Activated CD4-positive, alpha-beta T cell treated with anti-CD3 and anti-CD28 coated beads, Interleukin-2, amount 50 U/mL, for 24 hours (primary cell): ENCODE data around the gene OLA1.

ENCODE experiments used
- DNase-seq, 2 donors: peaks; one replicate each; pipeline ENCODE4 v3.0.0-alpha.2; 2020; ENCODE audit warnings: low read depth in 1 of 2, low spot score in 1 of 2

The OLA1 gene

GRCh38 chr2:174070281-174070680, 178.1 kb downstream of the OLA1 start:
- no peak for DNase-seq

DNA sequence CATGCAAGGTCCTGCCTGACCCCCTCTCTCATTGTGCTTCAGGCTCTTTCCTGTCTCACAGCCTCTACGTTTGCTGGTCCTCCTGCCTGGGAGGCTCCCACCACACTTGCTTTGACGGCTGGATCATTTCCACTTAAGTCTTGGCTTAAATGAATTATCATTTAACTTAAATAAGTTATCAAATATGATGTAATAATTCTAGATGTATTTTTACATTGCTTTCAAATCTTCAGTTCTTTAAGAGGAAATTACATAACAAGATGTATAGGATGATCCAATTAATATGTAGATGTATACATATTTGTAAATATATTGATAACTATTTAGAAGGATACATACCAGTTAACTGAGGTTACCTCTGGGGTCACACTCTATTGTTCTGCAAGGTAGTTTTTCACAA, 180.5 kb downstream of the OLA1 start:
- no peak for DNase-seq

DNA sequence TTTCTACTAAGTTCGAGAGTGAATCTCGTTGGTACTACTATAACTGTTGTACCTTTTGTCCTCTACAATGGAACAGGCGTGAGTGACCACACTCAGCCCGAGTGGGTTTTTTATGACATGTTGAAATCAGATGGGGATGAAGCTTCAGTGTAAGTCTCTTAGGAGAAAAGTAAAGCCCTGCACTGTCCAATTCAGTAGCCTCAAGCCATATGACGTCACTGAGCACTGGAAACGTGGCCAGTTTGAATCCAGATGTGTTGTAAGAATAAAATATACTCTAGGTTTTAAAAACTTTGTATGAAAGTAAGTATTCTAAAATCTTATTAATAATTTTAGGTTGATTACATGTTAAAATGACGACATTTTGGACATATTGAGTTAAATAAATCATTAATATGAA, 181.5 kb downstream of the OLA1 start:
- no peak for DNase-seq

DNA sequence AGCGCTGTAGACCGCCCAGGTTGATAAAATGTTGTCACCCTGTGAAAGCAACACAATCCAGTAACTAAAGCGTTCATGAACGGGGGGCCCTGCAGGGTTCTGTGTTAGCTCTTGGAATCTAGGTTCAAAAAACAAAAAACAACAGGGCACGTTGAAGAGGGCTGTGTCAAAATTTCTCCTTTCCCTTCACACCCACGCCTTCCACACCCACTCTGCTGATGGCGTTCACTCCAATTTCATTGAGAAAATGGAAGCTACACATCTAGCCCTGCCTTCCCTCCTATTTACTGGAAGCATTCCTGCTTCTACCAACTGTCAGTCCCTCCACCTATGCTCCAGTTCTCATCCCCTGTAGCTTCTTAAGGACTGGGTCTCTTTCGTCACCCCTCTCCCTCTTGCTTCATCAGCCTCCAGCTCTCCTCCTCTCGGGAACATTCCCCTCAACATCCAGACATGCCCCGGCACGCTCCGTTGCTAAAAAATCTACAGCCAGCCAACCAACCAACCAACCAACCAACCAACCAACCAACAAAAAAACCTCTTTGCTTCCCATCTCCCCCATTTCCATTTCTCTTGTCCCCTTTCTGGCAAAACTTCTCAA, 184.7 kb downstream of the OLA1 start:
- DNase-seq, result no peak

DNA sequence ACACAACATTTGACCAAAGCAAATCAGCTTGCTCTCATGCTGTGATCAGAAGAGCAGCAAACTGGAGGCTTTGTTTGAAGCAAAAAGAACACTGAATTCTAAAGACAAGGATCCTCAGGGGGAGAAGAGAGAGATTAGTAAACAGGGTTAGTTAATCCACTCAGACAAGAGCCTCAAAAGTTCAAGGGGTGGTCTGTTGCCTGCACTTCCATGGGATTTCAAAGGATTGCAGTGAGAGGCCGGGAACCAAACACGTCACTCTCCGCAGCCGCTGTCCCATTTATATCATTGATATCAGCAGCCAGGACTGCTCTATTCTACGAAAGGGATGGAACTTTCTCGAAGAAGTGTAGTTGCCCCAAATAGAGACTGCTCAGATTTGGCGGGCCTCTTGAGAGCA, 185.4 kb downstream of the OLA1 start:
- no peak for DNase-seq

DNA sequence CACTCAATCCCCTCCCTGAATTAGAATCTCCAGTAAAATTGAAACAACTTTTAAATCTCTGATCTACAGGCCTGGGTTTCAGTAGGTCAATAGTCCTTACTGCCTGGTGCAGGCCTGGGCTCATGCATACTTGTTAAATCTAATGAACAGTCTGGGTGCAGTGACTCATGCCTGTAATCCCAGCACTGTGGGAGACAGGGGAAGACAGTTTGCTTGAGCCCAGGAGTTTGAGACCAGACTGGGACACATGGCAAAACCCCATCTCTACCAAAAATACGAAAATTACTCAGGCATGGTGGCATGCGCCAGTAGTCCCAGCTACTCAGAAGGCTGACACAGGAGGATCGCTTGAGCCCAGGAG, 188.5 kb downstream of the OLA1 start:
- DNase-seq, result no peak

DNA sequence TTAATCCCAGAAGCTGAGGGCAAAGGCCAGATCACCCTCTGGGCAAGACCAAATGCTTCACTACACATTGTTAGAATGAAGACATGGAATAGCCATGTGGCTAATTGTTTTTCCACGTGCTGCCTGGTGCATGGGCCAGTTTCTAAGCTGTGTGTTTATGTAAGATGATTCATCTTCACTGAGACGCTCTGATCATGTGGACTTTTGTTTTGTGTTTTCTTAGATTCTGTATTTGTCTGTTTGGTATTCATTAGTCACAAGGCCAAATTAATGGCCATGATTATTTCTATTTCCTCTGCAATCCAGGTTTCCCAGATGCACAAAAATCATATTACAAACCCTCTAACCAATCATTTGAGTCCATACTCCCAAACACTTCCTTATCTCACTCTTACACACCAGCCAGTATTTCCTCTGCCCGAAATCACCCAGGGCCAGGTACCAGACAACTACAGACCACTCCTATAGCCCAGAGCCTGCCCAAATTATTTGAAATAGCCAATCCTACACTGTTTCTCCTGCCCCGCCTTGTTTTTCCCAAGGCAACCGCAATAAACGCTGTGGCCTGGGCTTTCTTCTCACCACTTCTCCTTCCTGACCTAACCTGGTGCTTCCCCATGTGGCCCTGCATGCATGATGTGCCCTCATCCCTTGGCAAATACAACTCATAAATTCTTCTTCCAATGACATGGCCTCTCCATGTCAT, 189.0 kb downstream of the OLA1 start:
- no peak for DNase-seq

DNA sequence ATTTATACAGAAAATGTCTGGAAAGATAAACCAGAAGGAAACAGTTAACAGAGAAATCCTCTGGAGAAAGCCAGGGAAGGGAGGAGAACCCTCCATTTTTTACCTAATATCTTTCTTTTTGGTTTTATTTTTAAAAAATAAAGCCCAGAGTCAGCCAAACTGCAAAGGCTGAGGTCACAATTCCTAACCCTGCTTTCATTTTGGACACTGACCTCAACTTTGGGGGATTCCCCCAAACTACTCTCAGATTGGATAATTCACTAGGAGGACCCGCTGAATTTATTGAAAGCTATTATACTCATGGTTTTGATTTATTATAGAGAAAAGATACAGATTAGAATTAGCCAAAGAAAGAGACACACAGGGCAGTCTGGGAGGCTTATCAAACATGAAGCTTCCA, 189.9 kb downstream of the OLA1 start:
- no peak for DNase-seq

DNA sequence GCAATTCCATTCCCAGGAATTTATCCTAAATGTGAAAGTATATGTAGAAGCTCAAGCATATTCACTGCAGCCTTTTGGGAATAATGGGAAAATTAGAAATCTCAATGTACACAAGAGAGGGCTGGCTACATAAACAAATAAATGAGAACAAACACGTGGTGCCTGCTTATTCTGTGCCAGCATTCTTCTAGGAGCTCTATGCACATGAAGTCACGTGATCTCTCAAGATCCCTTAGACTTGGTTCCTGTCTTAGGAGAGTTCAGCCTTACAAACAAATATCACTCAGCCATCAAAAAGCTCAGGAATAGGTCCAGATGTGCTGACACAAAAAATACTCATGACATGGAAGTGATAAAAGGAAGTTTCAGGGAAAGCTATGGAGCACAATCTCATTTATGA, 190.3 kb downstream of the OLA1 start:
- DNase-seq, result no peak

DNA sequence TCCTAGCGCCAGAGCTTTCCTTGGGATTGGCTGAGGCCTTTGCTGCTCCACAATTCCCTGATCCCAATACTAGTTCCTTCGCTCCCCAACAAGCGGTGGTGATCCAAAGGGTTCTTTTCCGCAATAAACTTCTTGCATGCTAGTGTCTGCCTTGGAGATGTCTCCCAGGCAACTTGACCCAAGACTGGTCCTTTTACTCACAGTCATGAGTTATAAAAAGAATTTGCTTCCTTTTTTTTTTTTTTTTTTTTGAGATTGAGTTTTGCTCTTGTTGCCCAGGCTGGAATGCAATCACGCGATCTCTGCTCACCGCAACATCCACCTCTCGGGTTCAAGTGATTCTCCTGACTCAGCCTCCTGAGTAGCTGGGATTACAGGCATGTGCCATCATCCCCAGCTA, 193.4 kb downstream of the OLA1 start:
- no peak for DNase-seq

DNA sequence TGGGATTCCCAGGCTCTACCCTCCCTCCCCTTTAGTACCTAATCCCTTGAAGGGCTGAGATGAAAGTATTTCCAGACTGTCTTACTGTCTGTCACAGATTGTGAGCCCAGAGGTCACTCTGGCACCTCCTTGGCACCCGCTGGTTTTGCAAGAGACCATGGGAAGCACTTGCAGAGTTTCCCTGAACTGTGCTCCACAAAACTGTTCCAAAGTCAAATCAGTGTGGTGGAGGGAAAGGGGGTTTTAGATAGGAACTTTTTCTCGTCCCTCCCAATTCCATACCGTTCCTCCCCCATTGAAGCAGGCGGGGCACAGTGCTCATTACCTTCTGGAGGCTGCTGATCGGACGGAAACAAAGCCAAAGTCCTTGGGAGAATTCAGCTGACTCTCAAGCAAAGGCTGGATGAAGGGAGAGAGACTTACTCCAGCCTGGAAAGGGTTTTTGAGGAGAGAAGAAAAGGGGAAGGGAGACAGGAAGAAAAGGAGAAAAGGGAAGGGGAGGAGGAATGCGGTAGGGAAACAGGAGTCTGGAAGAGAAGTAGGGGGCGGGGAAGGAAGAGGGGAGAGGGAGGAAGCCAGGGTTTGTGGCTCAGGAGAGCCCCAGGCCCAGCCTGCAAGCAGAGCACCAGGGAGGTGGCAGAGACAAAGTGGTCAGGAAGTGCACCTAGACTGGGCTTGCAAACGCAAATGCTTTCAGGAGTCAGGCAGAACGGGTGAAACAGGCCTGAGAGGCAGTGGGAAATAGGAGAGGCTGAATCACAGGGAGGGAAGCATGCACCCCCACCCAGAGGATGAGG, 194.8 kb downstream of the OLA1 start:
- no peak for DNase-seq

DNA sequence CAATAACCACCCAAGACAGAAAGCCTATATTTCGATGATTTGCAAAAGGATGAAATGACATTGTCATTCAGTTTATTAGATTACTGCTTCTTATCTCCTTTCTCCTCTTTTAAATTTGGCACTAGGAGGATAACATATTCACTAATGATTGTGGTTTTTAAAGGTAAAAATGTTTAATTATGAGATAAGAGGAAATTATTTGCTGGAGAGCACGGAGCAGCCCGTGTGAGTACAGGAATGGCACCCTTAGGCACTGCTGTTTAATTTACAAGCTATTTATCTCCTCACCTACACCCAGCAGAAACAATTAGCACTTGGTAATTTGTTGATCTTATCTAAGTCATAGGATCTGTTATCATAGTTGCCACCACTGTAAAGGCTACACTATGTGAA, 195.8 kb downstream of the OLA1 start:
- DNase-seq, result no peak

- no peak for DNase-seq
These were observed 196.4 kb downstream of the OLA1 start for GRCh38 chr2:174051741-174052583.

DNA sequence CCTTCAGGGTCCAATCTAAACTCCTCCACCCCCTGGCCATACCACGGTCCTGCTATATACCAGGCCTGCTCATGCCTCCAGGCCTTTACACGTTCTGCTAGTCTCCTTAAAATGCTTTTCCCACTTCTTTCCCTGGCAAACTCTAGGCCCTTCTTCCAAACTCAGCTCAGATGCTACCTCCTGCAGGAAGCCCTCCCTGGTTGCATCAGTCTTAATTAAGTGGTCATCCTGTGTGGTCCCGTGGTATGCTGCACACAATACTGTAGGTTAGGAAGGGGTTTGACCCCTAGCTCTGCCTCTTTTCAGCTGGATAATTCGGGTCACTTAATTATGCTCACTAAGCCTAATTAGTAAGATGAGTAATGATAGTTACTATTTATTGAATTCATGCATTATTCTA, 197.3 kb downstream of the OLA1 start:
- no peak for DNase-seq

DNA sequence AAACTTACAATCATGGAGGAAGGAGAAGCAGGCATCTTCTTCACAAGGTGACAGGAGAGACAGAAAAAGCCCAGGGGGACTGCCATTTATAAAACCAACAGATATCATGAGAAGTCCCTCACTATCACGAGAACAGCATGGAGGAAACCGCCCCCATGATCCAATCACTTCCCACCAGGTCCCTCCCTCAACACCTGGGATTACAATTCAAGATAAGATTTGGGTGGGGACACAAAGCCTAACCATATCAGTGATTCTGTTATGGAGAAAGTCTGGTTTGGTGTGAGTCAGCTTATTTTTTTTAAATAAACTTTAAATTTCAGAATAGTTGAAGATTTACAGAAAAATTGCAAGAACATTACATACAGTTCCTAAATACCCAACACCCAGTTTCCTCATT, 198.4 kb downstream of the OLA1 start:
- no peak for DNase-seq

DNA sequence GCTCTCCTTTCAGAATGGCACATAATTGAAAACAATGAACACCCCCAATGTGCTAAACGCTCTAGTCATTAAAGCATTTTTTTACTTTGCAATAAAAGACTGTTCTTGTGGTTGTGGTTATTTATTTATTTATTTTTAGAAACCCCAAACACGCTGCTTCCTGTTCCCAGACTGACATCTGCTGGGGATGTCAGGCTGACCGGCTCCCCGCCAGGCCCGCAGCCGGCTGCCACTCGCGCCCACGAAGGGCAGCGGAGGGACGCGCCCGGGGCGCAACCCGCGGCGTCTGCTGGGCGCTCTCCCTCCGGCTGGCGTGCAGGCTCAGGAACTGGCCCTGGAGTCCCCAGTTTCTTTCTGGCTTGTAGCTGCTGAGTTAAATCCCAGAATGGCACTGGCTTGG, 200.1 kb downstream of the OLA1 start:
- DNase-seq, result no peak

DNA sequence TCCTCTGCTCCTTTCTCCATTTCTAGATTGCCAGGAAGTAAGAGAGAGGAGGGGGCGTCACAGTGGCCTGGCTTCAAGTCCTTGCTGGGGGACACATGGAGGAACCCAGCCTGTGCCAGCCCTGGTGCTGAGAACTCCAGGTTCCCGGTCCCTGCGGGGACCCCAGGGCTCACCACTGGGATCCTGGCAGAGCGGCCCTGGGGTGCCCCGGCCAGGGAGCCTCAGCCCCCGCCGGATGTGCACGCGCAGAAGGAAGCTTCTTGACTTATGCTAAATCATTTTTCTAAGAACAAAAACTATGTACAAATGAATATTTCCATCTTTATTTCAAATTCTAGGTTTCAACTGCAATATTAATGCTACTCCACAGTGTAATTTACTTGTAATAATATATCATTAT, 200.6 kb downstream of the OLA1 start:
- DNase-seq, result no peak

GRCh38 chr2:174046172-174046571, 202.2 kb downstream of the OLA1 start:
- DNase-seq, result no peak

- no peak for DNase-seq
These were observed 203.8 kb downstream of the OLA1 start for GRCh38 chr2:174044556-174044955.

- no peak for DNase-seq
These were observed 208.0 kb downstream of the OLA1 start for GRCh38 chr2:174040417-174040701.

DNA sequence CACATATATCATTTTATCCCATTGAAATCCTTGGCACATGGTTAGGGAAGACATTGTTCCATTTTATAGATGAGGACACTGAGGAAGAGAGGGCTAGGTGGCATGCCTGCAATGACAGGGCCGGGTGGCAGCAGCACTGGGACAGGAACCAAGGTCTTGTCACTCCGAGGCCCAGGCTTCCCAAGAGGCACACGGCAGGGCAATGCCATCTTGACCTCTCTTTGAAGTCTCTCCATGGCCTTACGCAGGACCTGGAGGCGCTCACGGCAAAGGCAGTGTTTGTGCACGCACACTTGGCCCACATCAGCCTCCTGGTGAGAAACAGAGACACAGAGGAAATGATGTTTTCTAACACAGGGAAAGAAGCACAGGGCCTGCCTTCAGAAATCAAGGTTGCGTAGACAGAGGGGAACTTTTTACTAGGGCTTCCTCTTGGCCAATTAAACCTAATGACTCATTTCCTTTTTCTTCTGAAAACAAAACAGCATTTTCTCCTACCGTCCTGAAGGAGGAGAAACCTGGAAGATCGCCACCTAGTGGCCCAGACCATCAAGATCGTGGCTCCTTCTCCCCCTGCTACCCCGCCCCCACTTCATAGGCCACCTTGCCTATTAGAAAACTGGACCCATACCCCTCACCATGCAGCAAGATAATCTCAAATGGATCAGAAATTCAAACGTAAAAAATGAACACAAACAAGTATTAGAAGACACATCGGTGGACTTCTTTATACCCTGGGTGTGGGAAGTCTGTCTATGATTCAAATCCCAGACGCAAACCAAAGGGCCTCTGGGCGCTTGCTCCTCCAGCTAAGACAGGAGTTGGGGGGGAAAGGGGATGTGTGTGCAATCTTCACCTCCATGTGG, 208.5 kb downstream of the OLA1 start:
- DNase-seq, result peak; percentile 58 to 80
